ENCODE data around the gene PRSS57. TPM values are rescaled to one million over a fixed set of nuclear protein-coding genes. Genes with fewer than 3 reads are reported as not detected.

The PRSS57 gene
- total RNA-seq, 1 donor from 2014 or later: not detected

Other genes with a start within 250 kb of the PRSS57 start
- gene SHC2, start 234.4 kb downstream of the PRSS57 start, total RNA-seq: 7.8 TPM
- gene MADCAM1, start 199.0 kb downstream of the PRSS57 start, total RNA-seq: 2.6 TPM
- gene TPGS1, start 188.0 kb downstream of the PRSS57 start, total RNA-seq: 24.5 TPM
- gene CDC34, start 163.7 kb downstream of the PRSS57 start, total RNA-seq: 73.1 TPM
- gene GZMM, start 151.4 kb downstream of the PRSS57 start, total RNA-seq: not detected
- 144 TPM for gene BSG, start 122.9 kb downstream of the PRSS57 start, total RNA-seq
- not detected for gene HCN2, start 105.6 kb downstream of the PRSS57 start, total RNA-seq
- 17.7 TPM for gene POLRMT, start 61.9 kb downstream of the PRSS57 start, total RNA-seq
- gene FGF22, start 55.6 kb downstream of the PRSS57 start, total RNA-seq: not detected
- 12.0 TPM for gene RNF126, start 32.2 kb downstream of the PRSS57 start, total RNA-seq
- gene FSTL3, start 19.1 kb downstream of the PRSS57 start, total RNA-seq: 7.3 TPM
- 13.0 TPM for gene PALM, start 13.5 kb upstream of the PRSS57 start, total RNA-seq
- not detected for gene MISP, start 55.7 kb upstream of the PRSS57 start, total RNA-seq
- gene PTBP1, start 102.0 kb upstream of the PRSS57 start, total RNA-seq: 50.1 TPM
- 0.52 TPM for gene PLPPR3, start 126.5 kb upstream of the PRSS57 start, total RNA-seq
- gene AZU1, start 132.4 kb upstream of the PRSS57 start, total RNA-seq: 2.6 TPM
- gene PRTN3, start 145.5 kb upstream of the PRSS57 start, total RNA-seq: 4.7 TPM
- gene ELANE, start 156.9 kb upstream of the PRSS57 start, total RNA-seq: 0.52 TPM
- 33.4 TPM for gene CFD, start 164.2 kb upstream of the PRSS57 start, total RNA-seq
- 18.3 TPM for gene MED16, start 197.7 kb upstream of the PRSS57 start, total RNA-seq
- not detected for gene RNU6-9, start 198.0 kb upstream of the PRSS57 start, total RNA-seq
- gene R3HDM4, start 217.8 kb upstream of the PRSS57 start, total RNA-seq: 30.8 TPM
- gene KISS1R, start 221.9 kb upstream of the PRSS57 start, total RNA-seq: not detected
- gene ARID3A, start 230.6 kb upstream of the PRSS57 start, total RNA-seq: 2.6 TPM

Measured in skeletal muscle tissue (tissue), 1 donor.